Adrenal gland (tissue), 12 donors: ENCODE results near the gene GPR161. TPM values are rescaled to one million over a fixed set of nuclear protein-coding genes. Genes with fewer than 3 reads are reported as not detected.

Experiments
- DNase-seq, 7 donors: peaks; one replicate each; pipeline ENCODE4 v3.0.0-alpha.2; 2019 to 2020
- H3K27ac ChIP-seq, 5 donors: fragments of 200-600 bp; sonication (generic) in 4 of 5; 1 replicate in 3 of 5; 2 replicates in 2 of 5; pipeline versions ENCODE4 v1.5.1 to v1.8.0; 2016 to 2020; ENCODE audit warnings: mild to moderate bottlenecking in 1 of 5
- H3K27me3 ChIP-seq: fragments of 200-600 bp; 2 replicates; pipeline ENCODE4 v1.8.0; 2021
- H3K36me3 ChIP-seq, 2 donors: fragments of 200-600 bp; replicated peaks in 1 of 2; 1 replicate in 1 of 2; 2 replicates in 1 of 2; pipeline versions ENCODE4 v1.5.1 to v1.8.0; 2018 to 2022
- H3K4me1 ChIP-seq, 2 donors: fragments of 200-600 bp; replicated peaks in 1 of 2; 1 replicate in 1 of 2; 2 replicates in 1 of 2; pipeline versions ENCODE4 v1.5.1 to v1.8.0; 2018 to 2021
- H3K4me3 ChIP-seq, 4 donors: fragments of 200-600 bp; sonication (generic) in 3 of 4; one replicate each; pipeline ENCODE4 v1.5.1; 2016 to 2018
- H3K9me3 ChIP-seq, 3 donors: fragments of 200-600 bp; sonication (generic) in 1 of 3; replicated peaks in 1 of 3; 1 replicate in 2 of 3; 2 replicates in 1 of 3; pipeline versions ENCODE4 v1.5.1 to v1.8.0; 2016 to 2021
- CTCF ChIP-seq, 6 experiments: fragments of 450-650 bp in 4 of 6; fragments of 200-600 bp in 2 of 6; sonication (generic) in 1 of 6; IDR thresholded peaks; 1 replicate in 5 of 6; 2 replicates in 1 of 6; pipeline versions ENCODE4 v1.5.1 to v1.8.0; 2016 to 2021; ENCODE audit warnings: antibody characterized with exemption in 6 of 6, mild to moderate bottlenecking in 2 of 6, moderate library complexity in 1 of 6
- POLR2A ChIP-seq, 2 donors: fragments of 450-650 bp; IDR thresholded peaks; one replicate each; pipeline ENCODE4 v1.6.1; 2017; ENCODE audit warnings: antibody characterized with exemption in 2 of 2, mild to moderate bottlenecking in 2 of 2, moderate library complexity in 1 of 2
- WGBS, 4 donors: extraction: QIAGEN DNeasy Blood & Tissue Kit in 2 of 4; methylation state at CpG; one replicate each; pipeline versions ENCODE4 v1.1.5 to v1.1.7; 2013 to 2017; 5-methylcytosine and 5-hydroxymethylcytosine counted together
- intact Hi-C, 2 donors: fragments of 100-400 bp; cut with DNase I; formaldehyde crosslinking; loops; one replicate each; pipeline versions ENCODE4 v1.14.1 to v1.15.0; 2022 to 2023
- polyA plus RNA-seq, 3 donors: library from polyadenylated mRNA; stranded (reverse); fragments of 200-250 nt in 2 of 3; fragments of 350-450 nt in 1 of 3; fragmentation: Illumina TruSeq in 1 of 3; extraction: RNeasy Lipid Tissue Mini Kit (QIAGEN cat#74804) in 1 of 3; gene quantifications; one replicate each; pipeline ENCODE4 v1.2.3, GENCODE V29; 2013 to 2014
- total RNA-seq, 9 donors: library from RNA; depleted of rRNA in 4 of 9; stranded (reverse); fragments of >200 nt in 4 of 9; fragments of 120-200 nt in 1 of 9; fragmentation: NEBNext Ultra II Directional in 1 of 9; extraction: Animal tissue kit (Norgen Biotek cat#: 25700) in 1 of 9; gene quantifications; one replicate each; pipeline versions ENCODE4 v1.1.0 to v1.2.4, GENCODE V29; 2013 to 2023
- donor health status: healthy with polysubstance abuse.
- donor health status: Bipolar disorder and iron deficiency.
- donor health status: DM: yes; HTN: yes; CAD: no.
- donor health status: DM: no; HTN: no; CAD: no.
- donor health status: DM: no; HTN: no; CAD: no.
- donor health status: DM: yes; HTN: yes; CAD: no.

The GPR161 gene
- total and polyA plus RNA-seq, 12 donors: 0.75 to 4.8 (median 2.9) TPM

- peak in 1 of 7 donors; percentile 2 for DNase-seq
- no peak overlapping the region for H3K4me3 ChIP-seq
- intact Hi-C loops: no loop called here
- H3K9me3 ChIP-seq: no peaks in the 10 kb centered on the region
- H3K27me3 ChIP-seq: no peaks in the 10 kb centered on the region
- H3K27ac ChIP-seq: no peak overlapping the region
- no peaks in the 10 kb centered on the region for H3K36me3 ChIP-seq
- H3K4me1 ChIP-seq: no peaks in the 10 kb centered on the region
- 75 to 84% (median 83%) methylated on average over 7 of the region's 7 CpGs for WGBS, 4 donors
- TF ChIP-seq CTCF (IDR thresholded peaks at IDR 0.05): no peak
- TF ChIP-seq POLR2A (IDR thresholded peaks at IDR 0.05): no peak
These were observed 25.7 kb downstream of the GPR161 start for GRCh38 chr1:168110896-168111545.

GRCh38 chr1:168106274-168106673 lies 30.5 kb downstream of the GPR161 start:
- intact Hi-C loops: no loop called here
- 84 to 88% (median 86%) methylated on average over 8 of the region's 8 CpGs for WGBS, 4 donors
- Histone ChIP-seq H3K4me3 (no peak overlapping the region), H3K27ac (no peak overlapping the region), H3K4me1 (no peaks in the 10 kb centered on the region), H3K36me3 (no peaks in the 10 kb centered on the region), H3K27me3 (no peaks in the 10 kb centered on the region), H3K9me3 (no peaks in the 10 kb centered on the region)
- TF ChIP-seq POLR2A (IDR thresholded peaks at IDR 0.05): no peak
- no peak for TF ChIP-seq CTCF (IDR thresholded peaks at IDR 0.05)
- DNase-seq: no peak

- no peaks in the 10 kb centered on the region for H3K9me3 ChIP-seq
- H3K27me3 ChIP-seq: no peaks in the 10 kb centered on the region
- peak in 1 of 7 donors; percentile 0 for DNase-seq
- H3K4me1 ChIP-seq: no peaks in the 10 kb centered on the region
- TF ChIP-seq CTCF (IDR thresholded peaks at IDR 0.05) (no peak), POLR2A (IDR thresholded peaks at IDR 0.05) (no peak)
- no peaks in the 10 kb centered on the region for H3K36me3 ChIP-seq
- intact Hi-C loops: no loop called here
- no peak overlapping the region for H3K27ac ChIP-seq
- no peak overlapping the region for H3K4me3 ChIP-seq
- 89 to 95% (median 92%) methylated on average over 6 of the region's 6 CpGs for WGBS, 4 donors
These were observed 30.9 kb downstream of the GPR161 start for GRCh38 chr1:168105846-168106245.

GRCh38 chr1:168104535-168104934 lies 32.2 kb downstream of the GPR161 start:
- H3K36me3 ChIP-seq: no peaks in the 10 kb centered on the region
- no peak overlapping the region for H3K4me3 ChIP-seq
- no peak for DNase-seq
- TF ChIP-seq CTCF (IDR thresholded peaks at IDR 0.05): no peak
- no peak for TF ChIP-seq POLR2A (IDR thresholded peaks at IDR 0.05)
- H3K9me3 ChIP-seq: no peaks in the 10 kb centered on the region
- H3K27me3 ChIP-seq: no peaks in the 10 kb centered on the region
- WGBS, 4 donors: 80 to 87% (median 85%) methylated on average over 10 to 11 of the region's 11 CpGs
- no peaks in the 10 kb centered on the region for H3K4me1 ChIP-seq
- intact Hi-C loops: no loop called here
- H3K27ac ChIP-seq: no peak overlapping the region
